Skeletal muscle satellite cell (primary cell): Measurements from ENCODE around the gene SPAG16.
"Not testable (repeated sequence)": the region's sequence is repeated elsewhere in the genome, so short reads cannot be mapped to it uniquely, and the experiment has no call there.

Experiments used
- H3K27me3 ChIP-seq: 2 replicates; pipeline ENCODE4 v1.7.0; 2013; ENCODE audit warnings: low read length; ENCODE audit not compliant: control insufficient read depth, insufficient read depth
- H3K36me3 ChIP-seq: 2 replicates; pipeline ENCODE4 v1.7.0; 2013; ENCODE audit warnings: mild to moderate bottlenecking, control low read depth, low read length; ENCODE audit not compliant: insufficient read depth
- H3K4me1 ChIP-seq: 2 replicates; pipeline ENCODE4 v1.7.0; 2013; ENCODE audit warnings: low read length; ENCODE audit not compliant: control insufficient read depth, insufficient read depth
- H3K4me2 ChIP-seq: 2 replicates; pipeline ENCODE4 v1.7.0; 2013; ENCODE audit warnings: mild to moderate bottlenecking, low read length
- H3K4me3 ChIP-seq: 2 replicates; pipeline ENCODE4 v1.7.0; 2013; ENCODE audit warnings: low read length
- H3K9ac ChIP-seq: 2 replicates; pipeline ENCODE4 v1.7.0; 2013; ENCODE audit warnings: mild to moderate bottlenecking, low read depth, low read length, moderate library complexity
- H3K9me3 ChIP-seq: replicated peaks from 2 replicates; pipeline ENCODE4 v1.7.0; 2013; ENCODE audit warnings: mild to moderate bottlenecking, control low read depth, low read length

SPAG16 gene

GRCh38 chr2:214019973-214020345 lies 735.7 kb downstream of the SPAG16 start:
- no peak overlapping the region for H3K4me3 ChIP-seq
- H3K9me3 ChIP-seq: no peaks in the 10 kb centered on the region
- H3K4me2 ChIP-seq: no peak overlapping the region
- H3K9ac ChIP-seq: no peak overlapping the region
- no peaks in the 10 kb centered on the region for H3K27me3 ChIP-seq
- peaks cover 16% of the 10 kb centered on the region for H3K4me1 ChIP-seq
- no peaks in the 10 kb centered on the region for H3K36me3 ChIP-seq

- Histone ChIP-seq H3K27me3 (no peaks in the 10 kb centered on the region), H3K9ac (no peak overlapping the region), H3K36me3 (no peaks in the 10 kb centered on the region), H3K9me3 (no peaks in the 10 kb centered on the region), H3K4me3 (no peak overlapping the region), H3K4me2 (no peak overlapping the region), H3K4me1 (no peaks in the 10 kb centered on the region)
These were observed 744.9 kb downstream of the SPAG16 start for GRCh38 chr2:214029190-214029589.

GRCh38 chr2:214031566-214031965 lies 747.3 kb downstream of the SPAG16 start:
- Histone ChIP-seq H3K4me3 (no peak overlapping the region), H3K36me3 (no peaks in the 10 kb centered on the region), H3K9me3 (no peaks in the 10 kb centered on the region), H3K9ac (no peak overlapping the region), H3K27me3 (no peaks in the 10 kb centered on the region), H3K4me2 (no peak overlapping the region), H3K4me1 (no peaks in the 10 kb centered on the region)

- no peaks in the 10 kb centered on the region for H3K36me3 ChIP-seq
- H3K27me3 ChIP-seq: no peaks in the 10 kb centered on the region
- no peak overlapping the region for H3K9ac ChIP-seq
- H3K4me3 ChIP-seq: no peak overlapping the region
- H3K9me3 ChIP-seq: no peaks in the 10 kb centered on the region
- H3K4me1 ChIP-seq: no peaks in the 10 kb centered on the region
- H3K4me2 ChIP-seq: no peak overlapping the region
These were observed 750.2 kb downstream of the SPAG16 start for GRCh38 chr2:214034417-214034816.

- Histone ChIP-seq H3K9ac (no peak overlapping the region), H3K9me3 (no peaks in the 10 kb centered on the region)
These were observed 751.0 kb downstream of the SPAG16 start for GRCh38 chr2:214035091-214035852.

GRCh38 chr2:214035921-214036320 lies 751.7 kb downstream of the SPAG16 start:
- Histone ChIP-seq H3K36me3 (no peaks in the 10 kb centered on the region), H3K4me2 (no peak overlapping the region), H3K9ac (no peak overlapping the region), H3K4me3 (no peak overlapping the region), H3K27me3 (no peaks in the 10 kb centered on the region), H3K4me1 (no peaks in the 10 kb centered on the region), H3K9me3 (no peaks in the 10 kb centered on the region)

More at GRCh38 chr2:214035091-214035852, 751.0 kb downstream of the SPAG16 start:
- no peaks in the 10 kb centered on the region for H3K36me3 ChIP-seq
- H3K27me3 ChIP-seq: no peaks in the 10 kb centered on the region
- H3K4me1 ChIP-seq: no peaks in the 10 kb centered on the region
- H3K4me2 ChIP-seq: no peak overlapping the region
- H3K4me3 ChIP-seq: no peak overlapping the region

- no peak overlapping the region for H3K4me3 ChIP-seq
- H3K27me3 ChIP-seq: no peaks in the 10 kb centered on the region
- no peaks in the 10 kb centered on the region for H3K4me1 ChIP-seq
- no peak overlapping the region for H3K4me2 ChIP-seq
- H3K9ac ChIP-seq: no peak overlapping the region
- no peaks in the 10 kb centered on the region for H3K9me3 ChIP-seq
- H3K36me3 ChIP-seq: no peaks in the 10 kb centered on the region
These were observed 753.9 kb downstream of the SPAG16 start for GRCh38 chr2:214038186-214038585.

GRCh38 chr2:214050731-214051130 lies 766.5 kb downstream of the SPAG16 start:
- H3K4me1 ChIP-seq: no peaks in the 10 kb centered on the region
- no peaks in the 10 kb centered on the region for H3K36me3 ChIP-seq
- no peak overlapping the region for H3K9ac ChIP-seq
- H3K4me2 ChIP-seq: no peak overlapping the region
- no peaks in the 10 kb centered on the region for H3K27me3 ChIP-seq
- no peak overlapping the region for H3K4me3 ChIP-seq
- no peaks in the 10 kb centered on the region for H3K9me3 ChIP-seq

GRCh38 chr2:214051585-214051984 lies 767.3 kb downstream of the SPAG16 start:
- no peaks in the 10 kb centered on the region for H3K9me3 ChIP-seq
- H3K4me1 ChIP-seq: no peaks in the 10 kb centered on the region
- no peaks in the 10 kb centered on the region for H3K36me3 ChIP-seq
- no peak overlapping the region for H3K4me3 ChIP-seq
- H3K9ac ChIP-seq: no peak overlapping the region
- no peaks in the 10 kb centered on the region for H3K27me3 ChIP-seq
- H3K4me2 ChIP-seq: no peak overlapping the region

- no peak overlapping the region for H3K4me2 ChIP-seq
- no peaks in the 10 kb centered on the region for H3K27me3 ChIP-seq
- H3K36me3 ChIP-seq: no peaks in the 10 kb centered on the region
- no peaks in the 10 kb centered on the region for H3K9me3 ChIP-seq
- H3K4me3 ChIP-seq: no peak overlapping the region
- H3K9ac ChIP-seq: no peak overlapping the region
- no peaks in the 10 kb centered on the region for H3K4me1 ChIP-seq
These were observed 768.0 kb downstream of the SPAG16 start for GRCh38 chr2:214052235-214052634.

GRCh38 chr2:214057986-214058385 lies 773.7 kb downstream of the SPAG16 start:
- H3K4me2 ChIP-seq: no peak overlapping the region
- H3K36me3 ChIP-seq: no peaks in the 10 kb centered on the region
- no peaks in the 10 kb centered on the region for H3K27me3 ChIP-seq
- no peaks in the 10 kb centered on the region for H3K9me3 ChIP-seq
- no peaks in the 10 kb centered on the region for H3K4me1 ChIP-seq
- H3K4me3 ChIP-seq: no peak overlapping the region
- no peak overlapping the region for H3K9ac ChIP-seq

GRCh38 chr2:214062279-214062678 lies 778.0 kb downstream of the SPAG16 start:
- not testable (repeated sequence) for H3K4me3 ChIP-seq, H3K27me3 ChIP-seq, H3K4me1 ChIP-seq, H3K9me3 ChIP-seq, H3K9ac ChIP-seq, H3K4me2 ChIP-seq, H3K36me3 ChIP-seq
